AG04449 (cell line): ENCODE results near the gene TP53BP2.

Source experiments
- CTCF ChIA-PET: fragments of 350-600 bp; formaldehyde crosslinking; extraction: SDS; loops from one replicate; lab custom pipeline; 2021; ENCODE audit warnings: antibody characterized with exemption; lab: Yijun Ruan, JAX
- POLR2A ChIA-PET: fragments of 400-600, 350-600 bp; formaldehyde crosslinking; extraction: SDS; loops from one replicate; lab custom pipeline; 2020; ENCODE audit warnings: antibody characterized with exemption, inconsistent platforms; lab: Yijun Ruan, JAX
- DNase-seq: peaks from one replicate; pipeline ENCODE4 v3.0.0-alpha.2; 2010; ENCODE audit warnings: low read depth, low spot score
- H3K4me3 ChIP-seq: 2 replicates; pipeline ENCODE4 v1.5.1; 2011; ENCODE audit warnings: low read depth, mild to moderate bottlenecking, control low read depth, low read length
- TF ChIP-seq, protein P1 (sequence below): IDR thresholded peaks from one replicate; pipeline ENCODE4 v1.5.1; 2011; ENCODE audit warnings: mild to moderate bottlenecking, moderate library complexity, low read length, control low read depth, inconsistent platforms; ENCODE audit not compliant: insufficient read depth; ENCODE audit errors: missing control alignments

TP53BP2 gene

DNA sequence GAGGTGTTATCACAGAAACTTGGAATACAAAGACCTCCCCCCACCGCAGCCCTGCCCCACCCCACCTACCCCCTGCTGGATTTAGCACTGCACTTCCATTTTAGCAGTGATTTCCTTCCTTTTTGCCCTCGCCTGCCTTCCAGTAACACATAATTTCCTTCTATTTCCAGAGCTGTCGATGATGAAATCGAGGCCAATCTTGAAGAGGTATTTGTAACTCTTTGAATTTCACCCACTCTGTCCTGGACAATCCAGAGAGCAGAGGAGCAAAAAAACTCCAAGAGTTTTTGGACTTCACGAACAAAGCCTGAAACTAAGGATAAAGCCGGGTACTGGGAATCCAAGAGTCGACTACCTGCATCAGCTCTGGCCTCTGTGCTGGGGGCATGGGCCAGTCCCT lies 84.3 kb downstream of the TP53BP2 start:
- DNase-seq = no peak
- TF ChIP-seq, protein P1, sequence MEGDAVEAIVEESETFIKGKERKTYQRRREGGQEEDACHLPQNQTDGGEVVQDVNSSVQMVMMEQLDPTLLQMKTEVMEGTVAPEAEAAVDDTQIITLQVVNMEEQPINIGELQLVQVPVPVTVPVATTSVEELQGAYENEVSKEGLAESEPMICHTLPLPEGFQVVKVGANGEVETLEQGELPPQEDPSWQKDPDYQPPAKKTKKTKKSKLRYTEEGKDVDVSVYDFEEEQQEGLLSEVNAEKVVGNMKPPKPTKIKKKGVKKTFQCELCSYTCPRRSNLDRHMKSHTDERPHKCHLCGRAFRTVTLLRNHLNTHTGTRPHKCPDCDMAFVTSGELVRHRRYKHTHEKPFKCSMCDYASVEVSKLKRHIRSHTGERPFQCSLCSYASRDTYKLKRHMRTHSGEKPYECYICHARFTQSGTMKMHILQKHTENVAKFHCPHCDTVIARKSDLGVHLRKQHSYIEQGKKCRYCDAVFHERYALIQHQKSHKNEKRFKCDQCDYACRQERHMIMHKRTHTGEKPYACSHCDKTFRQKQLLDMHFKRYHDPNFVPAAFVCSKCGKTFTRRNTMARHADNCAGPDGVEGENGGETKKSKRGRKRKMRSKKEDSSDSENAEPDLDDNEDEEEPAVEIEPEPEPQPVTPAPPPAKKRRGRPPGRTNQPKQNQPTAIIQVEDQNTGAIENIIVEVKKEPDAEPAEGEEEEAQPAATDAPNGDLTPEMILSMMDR = no peak
- H3K4me3 ChIP-seq = no peak overlapping the region
- CTCF ChIA-PET = interaction anchor here (0.8 to 2.4 kb wide), 6 partner anchors 9 to 51 kb away, joined by 3 to 39 read pairs (median 4); no protein-coding TSS in a partner anchor
- POLR2A ChIA-PET = no interaction called here

DNA sequence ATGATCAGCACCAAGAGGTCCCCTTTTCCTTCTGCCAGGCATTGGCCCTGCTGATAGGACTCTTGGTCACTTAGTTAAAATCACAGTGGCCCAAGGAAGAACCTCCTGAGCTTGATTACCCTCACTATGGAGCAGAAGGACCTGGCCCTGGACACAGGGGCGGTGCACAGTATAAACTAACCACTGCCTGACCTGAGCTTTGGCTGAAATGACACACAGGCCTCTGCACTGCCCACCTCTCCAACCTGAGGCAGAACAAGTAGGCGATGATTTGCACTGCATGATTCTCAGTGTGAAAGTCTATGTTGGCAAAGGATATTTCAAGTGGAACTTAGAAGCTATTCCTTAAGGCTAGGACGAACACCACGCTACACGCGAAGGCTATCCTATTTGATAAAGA lies 84.9 kb downstream of the TP53BP2 start:
- DNase-seq = no peak
- H3K4me3 ChIP-seq = no peak overlapping the region
- ChIA-PET CTCF (interaction anchor here (0.8 to 2.4 kb wide), 6 partner anchors 8 to 50 kb away, joined by 3 to 39 read pairs (median 4); no protein-coding TSS in a partner anchor), POLR2A (no interaction called here)
- TF ChIP-seq, protein P1 = no peak

DNA sequence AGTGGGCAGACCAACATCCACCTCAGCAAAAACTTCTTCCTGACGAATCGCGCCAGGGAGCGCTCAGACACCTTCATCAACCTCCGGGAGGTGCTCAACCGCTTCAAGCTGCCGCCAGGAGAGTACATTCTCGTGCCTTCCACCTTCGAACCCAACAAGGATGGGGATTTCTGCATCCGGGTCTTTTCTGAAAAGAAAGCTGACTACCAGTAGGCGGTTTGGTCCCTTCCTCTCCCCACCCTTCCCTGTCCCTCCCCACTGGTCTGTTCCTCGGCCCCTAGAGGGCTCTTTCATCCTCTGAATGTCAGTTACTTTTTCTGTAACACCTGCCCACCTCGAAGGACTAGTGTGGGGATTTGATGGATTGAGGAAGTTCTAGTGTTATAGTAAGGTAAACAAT lies 86.5 kb downstream of the TP53BP2 start:
- CTCF ChIA-PET = interaction anchor here (1.2 to 2.4 kb wide), 5 partner anchors 10 to 41 kb away, joined by 3 to 39 read pairs (median 6); no protein-coding TSS in a partner anchor
- no peak for DNase-seq
- no peak overlapping the region for H3K4me3 ChIP-seq
- POLR2A ChIA-PET = no interaction called here
- TF ChIP-seq, protein P1 = no peak

DNA sequence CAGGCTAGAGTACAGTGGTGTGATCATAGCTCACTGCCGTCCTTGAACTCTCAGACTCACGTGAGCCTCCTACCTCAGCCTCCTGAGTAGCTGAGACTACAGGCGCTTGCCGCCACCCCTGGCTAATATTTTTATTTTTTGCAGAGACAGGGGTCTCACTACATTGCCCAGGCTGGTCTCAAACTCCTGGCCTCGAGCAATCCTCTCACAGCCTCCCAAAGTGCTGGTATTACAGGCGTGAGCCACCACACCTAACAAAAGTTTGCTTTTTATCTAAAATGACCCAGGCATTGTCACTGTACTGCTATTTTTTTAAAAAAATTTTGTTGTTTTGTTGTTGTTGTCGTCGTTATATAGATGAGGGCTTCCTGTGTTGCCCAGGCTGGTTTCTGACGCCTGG lies 87.0 kb downstream of the TP53BP2 start:
- TF ChIP-seq, protein P1 = no peak
- no peak for DNase-seq
- H3K4me3 ChIP-seq = no peak overlapping the region
- POLR2A ChIA-PET = interaction anchor here (0.6 kb wide), 1 partner anchor 46 kb away, joined by 3 read pairs; the partner anchor contains the start of gene CAPN2
- CTCF ChIA-PET = interaction anchor here (0.6 to 1.4 kb wide), 3 partner anchors 9 to 46 kb away, joined by 3 to 6 read pairs (median 3); no protein-coding TSS in a partner anchor

DNA sequence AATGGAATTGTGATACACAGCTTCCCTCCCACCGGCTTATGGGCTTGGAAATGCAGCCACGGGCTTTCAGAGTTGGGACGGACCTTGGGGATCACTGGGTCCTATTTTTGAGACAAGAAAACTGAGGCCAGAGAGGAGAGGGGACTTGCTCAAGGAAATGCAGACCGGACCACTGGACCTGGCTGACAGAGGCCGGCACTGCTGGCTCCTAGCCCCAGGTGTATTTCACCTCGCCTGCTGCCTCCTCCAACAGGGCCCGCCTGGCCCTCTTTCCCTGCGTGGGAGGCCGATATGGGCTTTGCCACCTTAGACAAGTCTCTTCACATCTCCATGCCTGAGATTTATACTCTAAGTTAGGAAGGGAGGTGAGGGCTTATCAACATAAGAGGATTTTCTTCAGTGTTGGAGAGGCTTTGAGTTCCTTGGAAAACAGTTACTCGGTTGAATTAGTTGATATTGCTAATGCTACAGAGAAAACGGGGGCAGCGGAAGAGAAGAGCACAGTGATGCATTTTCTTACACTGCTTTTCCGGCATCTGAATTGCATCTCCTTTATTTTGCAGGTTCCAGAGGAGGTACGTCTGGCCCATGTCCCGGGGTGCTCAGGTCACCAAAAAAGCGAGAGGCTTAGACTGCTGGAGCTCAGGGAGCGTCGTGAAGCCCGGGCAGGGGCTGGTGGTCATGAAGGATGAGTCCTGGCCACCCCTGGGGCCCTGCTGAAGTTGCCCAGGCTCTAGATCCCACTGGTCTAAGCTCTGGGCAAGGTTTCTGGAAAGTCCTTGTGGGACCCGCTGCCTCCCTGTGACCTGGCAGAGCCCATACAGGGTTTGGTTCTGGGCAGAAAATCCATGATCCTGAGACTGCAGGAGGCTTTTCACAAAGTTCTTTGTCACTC lies 88.7 kb downstream of the TP53BP2 start:
- ChIA-PET POLR2A (interaction anchor here (0.7 kb wide), 1 partner anchor 15 kb away, joined by 3 read pairs; no protein-coding TSS in a partner anchor), CTCF (interaction anchor here (0.6 to 1.0 kb wide), 5 partner anchors 8 to 60 kb away, joined by 3 to 6 read pairs (median 3); no protein-coding TSS in a partner anchor)
- DNase-seq = no peak
- H3K4me3 ChIP-seq = no peak overlapping the region
- TF ChIP-seq, protein P1 = no peak
